Skeletal muscle satellite cell (primary cell): Measurements from ENCODE around the gene CCDC83.

Experiments used
- H3K27me3 ChIP-seq: 2 replicates; pipeline ENCODE4 v1.7.0; 2013; ENCODE audit warnings: low read length; ENCODE audit not compliant: control insufficient read depth, insufficient read depth
- H3K36me3 ChIP-seq: 2 replicates; pipeline ENCODE4 v1.7.0; 2013; ENCODE audit warnings: mild to moderate bottlenecking, control low read depth, low read length; ENCODE audit not compliant: insufficient read depth
- H3K4me1 ChIP-seq: 2 replicates; pipeline ENCODE4 v1.7.0; 2013; ENCODE audit warnings: low read length; ENCODE audit not compliant: control insufficient read depth, insufficient read depth
- H3K4me2 ChIP-seq: 2 replicates; pipeline ENCODE4 v1.7.0; 2013; ENCODE audit warnings: mild to moderate bottlenecking, low read length
- H3K4me3 ChIP-seq: 2 replicates; pipeline ENCODE4 v1.7.0; 2013; ENCODE audit warnings: low read length
- H3K9ac ChIP-seq: 2 replicates; pipeline ENCODE4 v1.7.0; 2013; ENCODE audit warnings: mild to moderate bottlenecking, low read depth, low read length, moderate library complexity
- H3K9me3 ChIP-seq: replicated peaks from 2 replicates; pipeline ENCODE4 v1.7.0; 2013; ENCODE audit warnings: mild to moderate bottlenecking, control low read depth, low read length

Gene CCDC83

DNA sequence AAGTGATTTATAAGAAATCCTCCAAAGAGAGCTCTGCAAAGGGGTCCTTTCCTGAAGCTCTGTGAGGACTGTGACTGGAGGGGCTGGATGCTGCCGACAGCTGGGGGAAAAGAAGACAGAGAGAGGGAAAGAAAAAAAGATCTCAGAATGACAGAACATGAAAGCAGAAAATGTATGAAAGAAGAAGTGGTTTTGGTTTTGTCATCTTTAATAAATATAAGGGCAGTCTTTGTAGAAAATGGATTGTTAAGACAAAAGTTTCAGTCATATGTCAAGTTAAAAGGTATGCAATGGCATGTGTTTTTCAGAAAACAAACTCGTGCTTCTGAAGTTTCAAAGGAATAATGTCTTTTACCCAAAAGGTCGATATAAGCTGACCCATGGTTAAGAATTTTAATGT is 105.5 kb downstream of the CCDC83 start:
- H3K27me3 ChIP-seq, result no peaks in the 10 kb centered on the region
- no peak overlapping the region for H3K4me2 ChIP-seq
- H3K36me3 ChIP-seq, result peaks cover 51% of the 10 kb centered on the region
- no peaks in the 10 kb centered on the region for H3K9me3 ChIP-seq
- no peak overlapping the region for H3K4me3 ChIP-seq
- peaks cover 11% of the 10 kb centered on the region for H3K4me1 ChIP-seq
- no peak overlapping the region for H3K9ac ChIP-seq

GRCh38 chr11:85961130-85961529 is 105.9 kb downstream of the CCDC83 start:
- H3K9ac ChIP-seq, result no peak overlapping the region
- H3K4me2 ChIP-seq, result no peak overlapping the region
- no peak overlapping the region for H3K4me3 ChIP-seq
- no peaks in the 10 kb centered on the region for H3K27me3 ChIP-seq
- H3K36me3 ChIP-seq, result peaks cover 50% of the 10 kb centered on the region
- H3K4me1 ChIP-seq, result peaks cover 10% of the 10 kb centered on the region
- H3K9me3 ChIP-seq, result no peaks in the 10 kb centered on the region

DNA sequence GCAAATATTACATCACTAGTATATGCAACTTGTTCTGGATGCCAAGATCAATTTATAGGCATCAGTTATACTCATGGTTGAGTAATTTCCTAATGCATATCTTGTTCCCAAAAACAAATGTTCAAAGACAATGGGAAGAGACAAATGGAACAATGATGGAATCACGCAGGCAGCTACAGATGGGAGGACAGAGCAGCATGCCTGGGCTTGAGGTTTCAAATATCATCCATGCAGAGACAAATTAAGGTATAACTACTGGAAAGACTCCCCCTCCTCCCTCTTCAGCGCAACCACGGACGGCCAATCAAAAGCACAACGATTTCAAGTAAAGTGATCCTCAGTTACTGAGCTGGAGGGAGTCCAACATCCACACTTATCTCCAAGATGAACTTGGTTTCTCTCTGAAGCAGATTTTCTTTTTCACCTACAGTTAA is 106.8 kb downstream of the CCDC83 start:
- peaks cover 50% of the 10 kb centered on the region for H3K36me3 ChIP-seq
- no peak overlapping the region for H3K4me2 ChIP-seq
- H3K4me1 ChIP-seq, result peaks cover 10% of the 10 kb centered on the region
- no peaks in the 10 kb centered on the region for H3K9me3 ChIP-seq
- H3K9ac ChIP-seq, result no peak overlapping the region
- no peaks in the 10 kb centered on the region for H3K27me3 ChIP-seq
- H3K4me3 ChIP-seq, result no peak overlapping the region

DNA sequence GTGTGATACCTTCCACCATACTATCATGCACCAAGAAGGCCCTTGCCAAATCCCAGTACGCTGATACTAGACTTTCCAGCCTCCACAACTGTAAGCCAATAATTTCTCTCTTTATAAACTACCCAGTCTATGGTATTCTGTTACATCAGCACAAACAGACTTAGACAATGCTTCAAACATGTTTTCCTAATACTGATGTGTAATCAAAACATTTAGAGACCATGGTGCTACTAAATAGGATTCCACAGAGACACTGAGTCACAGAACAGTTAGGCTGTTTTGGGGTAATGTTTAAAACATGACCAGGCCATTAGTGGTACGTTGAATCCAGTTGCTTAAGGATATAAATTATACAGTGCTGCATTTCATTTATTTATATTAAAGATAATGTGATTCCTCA is 110.0 kb downstream of the CCDC83 start:
- H3K27me3 ChIP-seq, result no peaks in the 10 kb centered on the region
- no peak overlapping the region for H3K9ac ChIP-seq
- no peak overlapping the region for H3K4me3 ChIP-seq
- H3K4me2 ChIP-seq, result no peak overlapping the region
- H3K9me3 ChIP-seq, result no peaks in the 10 kb centered on the region
- peaks cover 42% of the 10 kb centered on the region for H3K36me3 ChIP-seq
- peaks cover 23% of the 10 kb centered on the region for H3K4me1 ChIP-seq

GRCh38 chr11:85967457-85967856 is 112.3 kb downstream of the CCDC83 start:
- H3K36me3 ChIP-seq, result peaks cover 54% of the 10 kb centered on the region
- no peaks in the 10 kb centered on the region for H3K9me3 ChIP-seq
- no peak overlapping the region for H3K4me3 ChIP-seq
- no peak overlapping the region for H3K9ac ChIP-seq
- H3K27me3 ChIP-seq, result no peaks in the 10 kb centered on the region
- H3K4me1 ChIP-seq, result peaks cover 17% of the 10 kb centered on the region
- H3K4me2 ChIP-seq, result no peak overlapping the region
